HG03354 (cell line): ENCODE results near the gene IL32.
"Not testable (repeated sequence)": the region's sequence is repeated elsewhere in the genome, so short reads cannot be mapped to it uniquely, and the experiment has no call there.

Experiments used
- ATAC-seq: cut with Tn5 transposase; IDR thresholded peaks from one replicate; pipeline ENCODE4 v1.9.1; 2021; ENCODE audit warnings: mild to moderate bottlenecking; ENCODE audit not compliant: unreplicated experiment, poor library complexity, severe bottlenecking

Gene IL32

GRCh38 chr16:3049921-3050481 is 15.4 kb upstream of the IL32 start:
- ATAC-seq, result no peak

- no peak for ATAC-seq
Observed at GRCh38 chr16:3050487-3050886, 15.0 kb upstream of the IL32 start.

DNA sequence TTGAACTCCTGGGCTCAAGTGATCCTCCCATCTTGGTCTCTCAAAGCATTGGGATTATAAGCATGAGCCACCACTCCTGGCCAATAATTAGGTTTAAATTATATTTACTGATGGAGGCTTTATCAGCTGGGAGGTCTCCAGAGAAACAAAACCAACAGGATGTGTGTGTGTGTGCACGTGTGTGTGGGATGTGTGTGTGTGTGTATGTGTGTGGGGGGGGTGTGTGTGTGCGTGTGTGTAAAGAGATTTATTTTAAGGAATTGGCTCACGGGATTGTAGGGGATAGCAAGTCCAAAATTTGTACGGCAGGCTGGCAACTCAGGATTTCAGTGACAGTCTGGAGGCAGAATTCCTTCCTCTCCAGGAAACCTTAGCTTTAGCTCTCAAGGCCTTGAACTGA is 14.4 kb upstream of the IL32 start:
- no peak for ATAC-seq

GRCh38 chr16:3051494-3051893 is 13.9 kb upstream of the IL32 start:
- ATAC-seq, result no peak

DNA sequence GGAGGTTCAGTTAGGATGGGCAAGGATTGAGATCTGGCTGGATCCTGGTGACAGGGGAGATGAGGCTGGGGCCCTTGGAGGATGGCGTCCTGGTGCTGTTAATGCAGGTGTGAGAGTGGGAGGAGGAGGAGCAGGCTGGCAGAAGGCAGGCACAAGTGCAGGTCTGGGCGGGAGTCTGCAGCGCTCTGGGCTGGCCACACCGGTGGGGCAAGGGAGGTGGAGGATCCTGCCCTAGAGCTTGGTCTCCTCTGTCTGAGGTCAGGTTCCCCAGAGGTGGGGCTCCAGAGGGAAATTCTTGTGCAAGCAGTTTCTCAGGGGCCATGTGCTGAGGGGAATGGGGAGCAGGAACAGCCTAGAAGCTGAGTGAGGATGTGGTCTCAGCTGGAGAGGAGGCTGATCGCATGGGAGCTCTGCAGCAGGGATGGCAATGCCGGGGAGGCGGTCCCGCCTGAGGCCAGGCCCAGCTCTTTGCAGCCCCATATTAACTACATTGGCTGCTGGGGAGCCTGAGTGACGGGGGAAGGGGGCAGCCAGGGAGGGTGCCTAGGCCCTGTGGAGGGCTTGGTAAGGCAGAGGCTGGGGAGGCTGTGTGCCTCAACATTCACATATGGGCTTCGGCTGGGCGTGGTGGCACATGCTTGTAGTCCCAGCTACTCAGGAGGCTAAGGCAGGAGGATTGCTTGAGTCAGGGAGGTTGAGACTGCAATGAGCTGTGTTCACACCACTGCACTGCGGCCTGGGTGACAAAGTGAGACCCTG is 12.7 kb upstream of the IL32 start:
- not testable (repeated sequence) for ATAC-seq

GRCh38 chr16:3053330-3053710 is 12.1 kb upstream of the IL32 start:
- ATAC-seq, result not testable (repeated sequence)

DNA sequence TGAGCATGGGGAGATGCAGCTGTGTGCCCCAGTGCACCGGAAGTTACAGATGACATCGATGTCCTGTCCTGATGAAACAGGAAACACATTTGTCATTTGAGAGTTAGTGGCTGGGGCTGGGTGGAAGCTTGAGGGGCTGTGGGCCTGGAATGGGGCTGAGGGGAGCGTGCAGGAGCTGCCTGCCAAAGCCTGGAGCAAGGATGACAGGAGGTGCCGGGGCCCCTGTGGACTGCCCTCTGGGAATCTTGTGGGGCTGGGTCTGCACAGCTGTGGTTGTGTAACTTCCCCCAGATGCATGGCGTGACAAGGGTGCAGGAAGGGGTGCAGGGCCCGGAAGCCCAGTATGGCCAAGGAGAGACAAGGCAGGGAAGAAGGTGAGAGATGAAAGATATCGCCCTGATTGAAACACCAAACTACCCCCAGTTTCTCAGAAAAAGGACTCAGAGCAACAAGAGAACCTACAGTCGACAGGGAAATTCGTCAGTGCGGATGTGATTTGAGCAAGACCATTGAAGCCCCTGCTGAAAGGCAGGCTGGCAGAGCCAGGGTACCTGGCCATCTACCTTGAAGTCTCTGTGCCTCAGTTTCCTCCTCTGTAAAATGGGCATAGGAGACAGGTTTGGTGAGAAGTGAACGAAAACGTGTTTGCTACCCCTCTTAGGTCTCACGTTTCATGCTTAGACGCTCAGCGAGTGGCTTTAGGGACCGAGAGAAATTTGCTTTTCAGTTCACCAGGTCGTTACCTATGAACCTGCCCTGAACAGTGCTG is 10.3 kb upstream of the IL32 start:
- ATAC-seq, result no peak

DNA sequence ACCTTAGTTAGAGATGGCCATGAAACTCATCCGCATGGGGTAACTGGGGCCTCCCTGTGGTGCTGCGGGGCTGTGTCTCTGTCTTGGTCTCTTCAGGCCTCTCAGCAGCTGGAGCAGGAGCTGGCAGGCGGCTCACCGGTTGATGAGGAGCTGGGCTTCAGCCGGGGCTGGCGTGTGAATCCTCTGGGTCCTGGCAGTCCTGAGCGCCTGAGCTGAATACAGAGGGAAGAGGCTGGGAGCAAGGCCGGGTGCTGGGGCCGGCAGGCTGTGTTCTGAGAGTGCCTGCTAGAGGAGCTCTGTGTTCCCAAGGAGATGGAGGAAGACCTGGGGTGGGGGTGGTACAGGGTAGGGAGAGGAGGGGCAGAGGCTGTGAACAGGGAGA is 9.7 kb upstream of the IL32 start:
- not testable (repeated sequence) for ATAC-seq

DNA sequence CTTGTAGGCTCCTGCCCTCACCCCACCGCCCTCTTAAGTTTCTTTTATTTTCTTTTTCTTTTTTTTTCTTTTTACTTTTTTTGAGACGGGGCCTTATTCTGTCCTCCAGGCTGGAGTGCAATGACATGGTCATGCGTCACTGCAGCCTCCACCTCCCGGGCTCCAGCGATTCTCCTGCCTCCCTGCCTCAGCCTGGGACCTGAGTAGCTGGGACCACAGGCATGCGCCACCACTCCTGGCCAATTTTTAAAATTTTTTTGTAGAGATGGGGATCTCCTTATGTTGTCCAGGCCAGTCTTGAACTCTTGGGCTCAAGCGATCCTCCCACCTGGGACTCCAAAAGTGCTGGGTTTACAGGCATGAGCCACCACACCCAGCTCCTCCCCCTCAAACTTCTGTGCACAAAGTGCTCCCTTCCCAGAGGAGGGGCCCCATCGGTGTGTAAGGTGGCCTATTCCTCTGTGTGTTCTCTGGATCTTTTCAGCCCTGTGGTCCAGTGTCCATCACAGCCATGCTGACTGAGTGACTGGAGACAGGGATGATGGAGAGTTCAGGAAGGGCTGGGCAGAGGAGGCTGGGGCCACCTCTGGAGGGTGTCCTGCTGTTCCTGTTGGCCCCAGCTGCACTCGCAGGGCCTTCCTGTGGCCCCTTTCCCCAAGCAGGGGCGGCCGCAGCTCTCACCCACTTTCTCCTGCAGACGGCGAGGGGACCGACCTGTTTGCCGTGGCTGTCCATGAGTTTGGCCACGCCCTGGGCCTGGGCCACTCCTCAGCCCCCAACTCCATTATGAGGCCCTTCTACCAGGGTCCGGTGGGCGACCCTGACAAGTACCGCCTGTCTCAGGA is 8.9 kb upstream of the IL32 start:
- ATAC-seq, result no peak

DNA sequence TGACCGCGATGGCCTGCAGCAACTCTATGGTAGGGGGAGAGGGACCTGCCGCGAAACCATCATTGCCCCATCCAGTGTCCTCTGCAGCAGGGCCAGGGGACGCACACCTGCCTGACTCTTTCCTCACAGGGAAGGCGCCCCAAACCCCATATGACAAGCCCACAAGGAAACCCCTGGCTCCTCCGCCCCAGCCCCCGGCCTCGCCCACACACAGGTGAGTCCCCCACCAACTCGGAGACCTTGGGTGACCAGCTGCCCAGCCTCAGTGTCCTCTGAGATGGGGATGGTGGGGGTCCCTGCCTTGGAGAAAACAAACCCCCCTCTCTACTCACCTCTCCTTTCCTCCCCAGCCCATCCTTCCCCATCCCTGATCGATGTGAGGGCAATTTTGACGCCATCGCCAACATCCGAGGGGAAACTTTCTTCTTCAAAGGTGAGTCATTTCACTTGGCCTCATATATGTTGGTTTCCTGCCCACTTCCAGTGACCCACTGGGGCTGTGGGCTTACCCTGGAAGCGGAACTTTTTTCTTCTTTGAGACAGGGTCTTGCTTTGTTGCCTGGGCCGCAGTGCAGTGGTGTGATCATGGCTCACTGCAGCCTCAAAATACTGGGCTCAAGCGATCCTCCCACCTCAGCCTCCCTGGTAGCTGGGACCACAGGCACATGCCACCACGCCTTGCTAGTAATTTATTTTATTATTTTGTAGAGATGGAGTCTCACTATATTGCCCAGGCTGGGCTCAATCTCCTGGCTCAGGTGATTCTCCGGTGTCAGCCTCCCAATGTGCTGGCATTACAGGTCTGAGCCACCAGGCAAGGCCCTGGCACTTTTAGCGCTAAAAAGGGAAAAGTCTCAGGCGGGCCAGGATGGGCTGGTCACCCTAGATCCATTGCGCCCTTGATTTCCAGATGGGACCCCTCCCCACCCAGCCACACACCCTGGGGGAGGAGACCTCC is 8.0 kb upstream of the IL32 start:
- ATAC-seq, result no peak

- ATAC-seq, result peak; percentile 31
Observed at GRCh38 chr16:3058139-3059030, 7.1 kb upstream of the IL32 start.

GRCh38 chr16:3059041-3059722 is 6.3 kb upstream of the IL32 start:
- ATAC-seq, result peak; percentile 87

GRCh38 chr16:3059723-3060242 is 5.7 kb upstream of the IL32 start:
- ATAC-seq, result no peak

GRCh38 chr16:3060339-3061127 is 4.9 kb upstream of the IL32 start:
- no peak for ATAC-seq

- ATAC-seq, result no peak
Observed at GRCh38 chr16:3062553-3062952, 2.9 kb upstream of the IL32 start.

- ATAC-seq, result no peak
Observed at GRCh38 chr16:3063625-3064386, 1.6 kb upstream of the IL32 start.
